Loucy (cell line): Measurements from ENCODE around the gene SLC44A2.
A peak's percentile ranks its signal among the peaks of the same experiment; 100 is the strongest.

ENCODE experiments used
- H2AFZ ChIP-seq: fragments of 200-600 bp; sonication (generic); 2 replicates; pipeline ENCODE4 v1.6.0; 2016; ENCODE audit warnings: antibody characterized with exemption, mild to moderate bottlenecking, low read length, moderate library complexity
- H3F3A ChIP-seq: fragments of 200-600 bp; 2 replicates; pipeline ENCODE4 v1.6.0; 2016; ENCODE audit warnings: antibody characterized with exemption, low read depth, mild to moderate bottlenecking
- H3K27me3 ChIP-seq: fragments of 200-600 bp; sonication (generic); 2 replicates; pipeline ENCODE4 v1.6.1; 2014; ENCODE audit warnings: low read length, mild to moderate bottlenecking; ENCODE audit not compliant: insufficient read depth, poor library complexity, severe bottlenecking
- H3K36me3 ChIP-seq: fragments of 200-600 bp; sonication (generic); 2 replicates; pipeline ENCODE4 v1.6.1; 2016; ENCODE audit warnings: low read length; ENCODE audit not compliant: insufficient read depth
- H3K4me1 ChIP-seq: fragments of 200-600 bp; sonication (generic); 2 replicates; pipeline ENCODE4 v1.5.1; 2014; ENCODE audit warnings: low read length, mild to moderate bottlenecking; ENCODE audit not compliant: insufficient read depth, poor library complexity, severe bottlenecking
- H3K4me2 ChIP-seq: fragments of 200-600 bp; sonication (generic); 2 replicates; pipeline ENCODE4 v1.6.0; 2014; ENCODE audit warnings: antibody characterized with exemption, low read length, low read depth, mild to moderate bottlenecking; ENCODE audit not compliant: poor library complexity, severe bottlenecking
- H3K4me3 ChIP-seq: fragments of 200-600 bp; sonication (generic); 2 replicates; pipeline ENCODE4 v1.5.1; 2014; ENCODE audit warnings: low read length, mild to moderate bottlenecking, mixed read lengths; ENCODE audit not compliant: poor library complexity, severe bottlenecking
- H3K79me2 ChIP-seq: fragments of 200-600 bp; sonication (generic); 2 replicates; pipeline ENCODE4 v1.6.1; 2014; ENCODE audit warnings: low read length; ENCODE audit not compliant: insufficient read depth
- H3K9ac ChIP-seq: fragments of 200-600 bp; sonication (generic); 2 replicates; pipeline ENCODE4 v1.6.0; 2014; ENCODE audit warnings: mild to moderate bottlenecking, low read depth, low read length, moderate library complexity; ENCODE audit not compliant: poor library complexity, severe bottlenecking
- H3K9me2 ChIP-seq: fragments of 200-600 bp; sonication (generic); replicated peaks from 2 replicates; pipeline ENCODE4 v1.6.1; 2016; ENCODE audit warnings: low read depth, low read length, mixed read lengths
- H3K9me3 ChIP-seq: fragments of 200-600 bp; sonication (generic); 2 replicates; pipeline ENCODE4 v1.6.1; 2014; ENCODE audit warnings: mild to moderate bottlenecking, antibody characterized with exemption, low read length, low read depth; ENCODE audit not compliant: insufficient read depth
- H4K20me1 ChIP-seq: fragments of 200-600 bp; sonication (generic); 2 replicates; pipeline ENCODE4 v1.6.0; 2014; ENCODE audit warnings: antibody characterized with exemption, low read length, mild to moderate bottlenecking; ENCODE audit not compliant: insufficient read depth, poor library complexity, severe bottlenecking
- EZH2phosphoT487 ChIP-seq: fragments of 200-600 bp; IDR thresholded peaks from 2 replicates; pipeline ENCODE4 v1.6.1; 2018; ENCODE audit warnings: antibody characterized with exemption, mild to moderate bottlenecking, moderate library complexity, borderline replicate concordance
- TF ChIP-seq, protein P1 (sequence below): fragments of 200-600 bp; sonication (generic); conservative IDR thresholded peaks from 2 replicates; pipeline ENCODE4 v1.5.1; 2014; ENCODE audit warnings: mild to moderate bottlenecking, antibody characterized with exemption, low read length

The SLC44A2 gene

GRCh38 chr19:10625003-10625761, at the start of gene SLC44A2:
TSS of gene SLC44A2 (plus strand) at chr19:10625553. CDS start at chr19:10625634, 81 bp downstream.
- Histone ChIP-seq H3K9me2 (no peaks in the 10 kb centered on the region), H3K4me3 (no peak within 1 kb of the TSS), H3K4me2 (no peak within 1 kb of the TSS), H3K79me2 (no peaks in the 10 kb centered on the region), H3K27me3 (no peaks in the 10 kb centered on the region), H3K9me3 (no peaks in the 10 kb centered on the region), H3K36me3 (peaks cover 13% of the 10 kb centered on the region; the same call in 1 of the 2 replicates), H3K9ac (no peak within 1 kb of the TSS), H3F3A (no peaks in the 10 kb centered on the region), H2AFZ (no peak within 1 kb of the TSS), H4K20me1 (no peaks in the 10 kb centered on the region), H3K4me1 (no peaks in the 10 kb centered on the region)
- no peak for TF ChIP-seq EZH2phosphoT487
- TF ChIP-seq, protein P1, sequence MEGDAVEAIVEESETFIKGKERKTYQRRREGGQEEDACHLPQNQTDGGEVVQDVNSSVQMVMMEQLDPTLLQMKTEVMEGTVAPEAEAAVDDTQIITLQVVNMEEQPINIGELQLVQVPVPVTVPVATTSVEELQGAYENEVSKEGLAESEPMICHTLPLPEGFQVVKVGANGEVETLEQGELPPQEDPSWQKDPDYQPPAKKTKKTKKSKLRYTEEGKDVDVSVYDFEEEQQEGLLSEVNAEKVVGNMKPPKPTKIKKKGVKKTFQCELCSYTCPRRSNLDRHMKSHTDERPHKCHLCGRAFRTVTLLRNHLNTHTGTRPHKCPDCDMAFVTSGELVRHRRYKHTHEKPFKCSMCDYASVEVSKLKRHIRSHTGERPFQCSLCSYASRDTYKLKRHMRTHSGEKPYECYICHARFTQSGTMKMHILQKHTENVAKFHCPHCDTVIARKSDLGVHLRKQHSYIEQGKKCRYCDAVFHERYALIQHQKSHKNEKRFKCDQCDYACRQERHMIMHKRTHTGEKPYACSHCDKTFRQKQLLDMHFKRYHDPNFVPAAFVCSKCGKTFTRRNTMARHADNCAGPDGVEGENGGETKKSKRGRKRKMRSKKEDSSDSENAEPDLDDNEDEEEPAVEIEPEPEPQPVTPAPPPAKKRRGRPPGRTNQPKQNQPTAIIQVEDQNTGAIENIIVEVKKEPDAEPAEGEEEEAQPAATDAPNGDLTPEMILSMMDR: no peak

- Histone ChIP-seq H3K9ac (no peak overlapping the region), H3K79me2 (no peaks in the 10 kb centered on the region), H3K27me3 (no peaks in the 10 kb centered on the region), H3K36me3 (no peaks in the 10 kb centered on the region), H2AFZ (no peak overlapping the region), H3K4me2 (no peak overlapping the region), H3K9me2 (no peaks in the 10 kb centered on the region), H3K4me1 (no peaks in the 10 kb centered on the region), H4K20me1 (no peaks in the 10 kb centered on the region), H3F3A (no peaks in the 10 kb centered on the region), H3K9me3 (no peaks in the 10 kb centered on the region), H3K4me3 (no peak overlapping the region)
- TF ChIP-seq EZH2phosphoT487: no peak
- TF ChIP-seq, protein P1: no peak
These were observed 47.4 kb upstream of the SLC44A2 start for GRCh38 chr19:10577951-10578350.

- H3K4me2 ChIP-seq: no peak overlapping the region
These were observed 44.2 kb upstream of the SLC44A2 start for GRCh38 chr19:10580979-10581631.

More at GRCh38 chr19:10580979-10581631, 44.2 kb upstream of the SLC44A2 start:
- Histone ChIP-seq H4K20me1 (no peaks in the 10 kb centered on the region), H3K27me3 (no peaks in the 10 kb centered on the region), H3K9me3 (no peaks in the 10 kb centered on the region), H3K9me2 (no peaks in the 10 kb centered on the region), H3K79me2 (no peaks in the 10 kb centered on the region), H3K4me3 (no peak overlapping the region), H3F3A (no peaks in the 10 kb centered on the region), H3K36me3 (no peaks in the 10 kb centered on the region), H2AFZ (peak overlapping the region; percentile 71; the same call in 1 of the 2 replicates), H3K4me1 (peaks cover 19% of the 10 kb centered on the region), H3K9ac (no peak overlapping the region)
- no peak for TF ChIP-seq EZH2phosphoT487
- TF ChIP-seq, protein P1: peak; percentile 100
